H1 (cell line): ENCODE data around the gene HIGD2A. TPM values are rescaled to one million over a fixed set of nuclear protein-coding genes. Genes with fewer than 3 reads are reported as not detected.

Experiments
- CTCF ChIA-PET: fragments of 300-600 bp; sonication (Branson Sonifier 250); formaldehyde crosslinking; loops from one replicate; lab custom pipeline; 2021; ENCODE audit not compliant: partially characterized antibody; lab: Charles Lee
- POLR2A ChIA-PET: fragments of 300-600 bp; sonication (Branson Sonifier 250); formaldehyde crosslinking; loops from one replicate; lab custom pipeline; 2021; ENCODE audit warnings: inconsistent platforms; ENCODE audit not compliant: partially characterized antibody; lab: Charles Lee
- DNase-seq, 2 experiments: peaks; one replicate each; pipeline versions ENCODE4 v3.0.0 to v3.0.0-alpha.2; 2010 to 2022; ENCODE audit warnings: low spot score in 2 of 2, low read depth in 1 of 2, mixed read lengths in 1 of 2
- FAIRE-seq: peaks from 2 replicates; lab custom pipeline; 2011; peaks lifted over from hg19 to GRCh38; lab: Jason Lieb, UNC
- H2AFZ ChIP-seq: 2 replicates; pipeline ENCODE4 v1.8.1; 2012; ENCODE audit warnings: low read length, inconsistent platforms
- H2AK5ac ChIP-seq: 2 replicates; pipeline ENCODE4 v1.6.1; 2013; ENCODE audit warnings: low read depth, low read length
- H2BK120ac ChIP-seq: replicated peaks from 2 replicates; pipeline ENCODE3; 2013; ENCODE audit warnings: low read depth, low read length, inconsistent platforms
- H2BK12ac ChIP-seq: 2 replicates; pipeline ENCODE4 v1.6.1; 2013; ENCODE audit warnings: low read depth, low read length
- H2BK15ac ChIP-seq: 2 replicates; pipeline ENCODE4 v1.6.1; 2013; ENCODE audit warnings: low read length
- H2BK20ac ChIP-seq: 2 replicates; pipeline ENCODE4 v1.6.1; 2013; ENCODE audit warnings: low read length
- H2BK5ac ChIP-seq: 2 replicates; pipeline ENCODE4 v1.6.1; 2013; ENCODE audit warnings: low read depth, low read length
- H3K14ac ChIP-seq: 2 replicates; pipeline ENCODE4 v1.6.1; 2013; ENCODE audit warnings: inconsistent platforms; ENCODE audit not compliant: insufficient read length
- H3K18ac ChIP-seq: 2 replicates; pipeline ENCODE4 v1.6.1; 2013; ENCODE audit warnings: low read length; ENCODE audit errors: extremely low read depth
- H3K23ac ChIP-seq: 2 replicates; pipeline ENCODE4 v1.6.1; 2013; ENCODE audit warnings: inconsistent platforms; ENCODE audit not compliant: insufficient read length
- H3K23me2 ChIP-seq: 2 replicates; pipeline ENCODE4 v1.6.1; 2013; ENCODE audit warnings: low read depth, low read length
- H3K27ac ChIP-seq: 2 replicates; pipeline ENCODE4 v1.6.1; 2011; ENCODE audit warnings: low read depth, low read length, inconsistent platforms
- H3K27me3 ChIP-seq, 4 experiments: replicated peaks in 1 of 4; 1 replicate in 1 of 4; 2 replicates in 3 of 4; pipeline versions ENCODE4 v1.6.1 to v1.8.1; 2011 to 2013; ENCODE audit warnings: low read length in 3 of 4, mild to moderate bottlenecking in 3 of 4, inconsistent platforms in 2 of 4, mixed read lengths in 2 of 4, moderate library complexity in 1 of 4; ENCODE audit not compliant: control insufficient read depth in 3 of 4, insufficient read depth in 3 of 4; ENCODE audit errors: extremely low read depth in 1 of 4
- H3K36me3 ChIP-seq, 4 experiments: 2 replicates each; pipeline versions ENCODE4 v1.6.1 to v1.8.1; 2011 to 2013; ENCODE audit warnings: mild to moderate bottlenecking in 4 of 4, low read length in 3 of 4, moderate library complexity in 2 of 4, control low read depth in 1 of 4, inconsistent platforms in 1 of 4; ENCODE audit not compliant: insufficient read depth in 4 of 4, control insufficient read depth in 2 of 4
- H3K4ac ChIP-seq: replicated peaks from 2 replicates; pipeline ENCODE3; 2013; ENCODE audit warnings: low read length, low read depth, mixed read lengths, inconsistent platforms; ENCODE audit not compliant: insufficient read length
- H3K4me1 ChIP-seq, 4 experiments: replicated peaks in 1 of 4; 1 replicate in 1 of 4; 2 replicates in 3 of 4; pipeline versions ENCODE4 v1.6.1 to v1.8.1; 2011 to 2013; ENCODE audit warnings: low read length in 3 of 4, inconsistent platforms in 2 of 4, mixed read lengths in 1 of 4; ENCODE audit not compliant: insufficient read depth in 4 of 4, control insufficient read depth in 3 of 4
- H3K4me2 ChIP-seq, 2 experiments: 2 replicates each; pipeline versions ENCODE4 v1.6.1 to v1.8.1; 2011 to 2013; ENCODE audit warnings: low read depth in 2 of 2, low read length in 2 of 2, control low read depth in 1 of 2, inconsistent platforms in 1 of 2, mild to moderate bottlenecking in 1 of 2; ENCODE audit not compliant: insufficient read depth in 1 of 2
- H3K4me3 ChIP-seq, 4 experiments: fragments of 200-600, 300-600 bp in 1 of 4; sonication (generic), shearing (Covaris generic), sonication (Bioruptor Twin) in 1 of 4; 2 replicates each; pipeline versions ENCODE4 v1.5.1 to v1.8.1; 2011 to 2016; ENCODE audit warnings: low read length in 4 of 4, low read depth in 3 of 4, control low read depth in 2 of 4, inconsistent platforms in 2 of 4, mild to moderate bottlenecking in 2 of 4, mixed read lengths in 1 of 4, moderate library complexity in 1 of 4; ENCODE audit not compliant: insufficient read depth in 2 of 4; ENCODE audit errors: extremely low read depth in 1 of 4
- H3K56ac ChIP-seq: replicated peaks from 2 replicates; pipeline ENCODE3; 2013; ENCODE audit warnings: low read depth, mild to moderate bottlenecking, mixed read lengths, low read length, inconsistent platforms; ENCODE audit not compliant: insufficient read length
- H3K79me1 ChIP-seq: 2 replicates; pipeline ENCODE4 v1.6.1; 2013; ENCODE audit warnings: low read depth, low read length, control low read depth
- H3K79me2 ChIP-seq, 2 experiments: 2 replicates each; pipeline versions ENCODE4 v1.6.1 to v1.8.1; 2012 to 2013; ENCODE audit warnings: low read length in 2 of 2, mild to moderate bottlenecking in 2 of 2, inconsistent platforms in 1 of 2; ENCODE audit not compliant: insufficient read depth in 2 of 2, control insufficient read depth in 1 of 2
- H3K9ac ChIP-seq, 4 experiments: replicated peaks in 1 of 4; 1 replicate in 1 of 4; 2 replicates in 3 of 4; pipeline versions ENCODE4 v1.6.1 to v1.8.1; 2011 to 2013; ENCODE audit warnings: low read depth in 3 of 4, low read length in 3 of 4, control low read depth in 2 of 4, mild to moderate bottlenecking in 2 of 4, moderate library complexity in 2 of 4, inconsistent platforms in 1 of 4; ENCODE audit errors: extremely low read depth in 1 of 4
- H3K9me3 ChIP-seq, 2 experiments: 2 replicates each; pipeline versions ENCODE4 v1.6.1 to v1.8.1; 2012 to 2013; ENCODE audit warnings: mild to moderate bottlenecking in 2 of 2, moderate library complexity in 2 of 2, control low read depth in 1 of 2, inconsistent platforms in 1 of 2, low read depth in 1 of 2, low read length in 1 of 2, mixed read lengths in 1 of 2; ENCODE audit not compliant: insufficient read depth in 2 of 2
- H4K20me1 ChIP-seq, 2 experiments: replicated peaks in 1 of 2; 2 replicates each; pipeline versions ENCODE3 to v1.8.1; 2011 to 2013; ENCODE audit warnings: inconsistent platforms in 2 of 2, low read length in 2 of 2, mild to moderate bottlenecking in 1 of 2; ENCODE audit not compliant: insufficient read depth in 2 of 2, control insufficient read depth in 1 of 2
- H4K5ac ChIP-seq: 2 replicates; pipeline ENCODE4 v1.6.1; 2013; ENCODE audit warnings: low read length, low read depth, mixed read lengths, inconsistent platforms; ENCODE audit not compliant: insufficient read length
- H4K8ac ChIP-seq: 2 replicates; pipeline ENCODE4 v1.8.0; 2013; ENCODE audit warnings: mild to moderate bottlenecking, moderate library complexity, low read length, inconsistent platforms; ENCODE audit not compliant: insufficient read depth; ENCODE audit errors: extremely low read depth
- H4K91ac ChIP-seq: replicated peaks from 2 replicates; pipeline ENCODE3; 2013; ENCODE audit warnings: low read length, mixed read lengths, inconsistent platforms; ENCODE audit not compliant: insufficient read length
- BRCA1 ChIP-seq: IDR thresholded peaks from 2 replicates; pipeline ENCODE4 v1.6.1; 2012; ENCODE audit warnings: low read depth, low read length, improper control_type of control experiment
- HDAC6 ChIP-seq: IDR thresholded peaks from one replicate; pipeline ENCODE4 v1.7.1; 2012; ENCODE audit warnings: low read depth, mild to moderate bottlenecking, inconsistent platforms, low read length, moderate library complexity
- JUND ChIP-seq: IDR thresholded peaks from 2 replicates; pipeline ENCODE4 v1.6.1; 2011; ENCODE audit warnings: mild to moderate bottlenecking, improper control_type of control experiment, low read length
- SIN3A ChIP-seq, 2 experiments: IDR thresholded peaks in 1 of 2; conservative IDR thresholded peaks in 1 of 2; 2 replicates each; pipeline ENCODE4 v1.6.1; 2011 to 2012; ENCODE audit warnings: low read length in 2 of 2, improper control_type of control experiment in 1 of 2, low read depth in 1 of 2, mild to moderate bottlenecking in 1 of 2
- SP1 ChIP-seq: IDR thresholded peaks from 2 replicates; pipeline ENCODE4 v1.6.1; 2011; ENCODE audit warnings: low read depth, low read length
- SP2 ChIP-seq: IDR thresholded peaks from 2 replicates; pipeline ENCODE4 v1.6.1; 2012; ENCODE audit warnings: mild to moderate bottlenecking, low read length, inconsistent platforms
- WGBS, 2 experiments: shearing (Covaris generic) in 1 of 2; methylation state at CpG; one replicate each; pipeline versions ENCODE4 v1.1.6 to v1.1.7; 2013 to 2015; ENCODE audit warnings: low lambda C conversion rate in 2 of 2, mixed read lengths in 2 of 2, inconsistent platforms in 1 of 2, low coverage in 1 of 2, missing lambda C conversion rate in 1 of 2; ENCODE audit not compliant: insufficient replicate concordance in 2 of 2, insufficient coverage in 1 of 2, insufficient read length in 1 of 2; ENCODE audit errors: extremely low coverage in 1 of 2, missing lambda C conversion rate in 1 of 2; 5-methylcytosine and 5-hydroxymethylcytosine counted together
- polyA plus RNA-seq, 7 experiments: library from polyadenylated mRNA; depleted of rRNA in 3 of 7; stranded (reverse) in 5 of 7; unstranded in 2 of 7; fragments of >200 nt in 5 of 7; fragments of 200-250 nt in 2 of 7; gene quantifications; 1 replicate in 5 of 7; 2 replicates in 1 of 7; 4 replicates in 1 of 7; pipeline versions ENCODE4 v1.2.1 to v1.2.3, GENCODE V29; 2011 to 2013; ENCODE audit warnings: missing spikeins in 2 of 7, mixed read lengths in 2 of 7
- total RNA-seq: library from RNA; stranded (reverse); fragmentation: NEBNext Ultra II Directional; extraction: Animal tissue kit (Norgen Biotek cat#: 25700); gene quantifications from 2 replicates; pipeline ENCODE4 v1.2.1, GENCODE V29; 2021

The HIGD2A gene
- total and polyA plus RNA-seq, 2 of the 8 experiments (the other 6 are each of a cell fraction or from before 2014, with no cell fraction given), result 95.5 to 264 TPM

DNA sequence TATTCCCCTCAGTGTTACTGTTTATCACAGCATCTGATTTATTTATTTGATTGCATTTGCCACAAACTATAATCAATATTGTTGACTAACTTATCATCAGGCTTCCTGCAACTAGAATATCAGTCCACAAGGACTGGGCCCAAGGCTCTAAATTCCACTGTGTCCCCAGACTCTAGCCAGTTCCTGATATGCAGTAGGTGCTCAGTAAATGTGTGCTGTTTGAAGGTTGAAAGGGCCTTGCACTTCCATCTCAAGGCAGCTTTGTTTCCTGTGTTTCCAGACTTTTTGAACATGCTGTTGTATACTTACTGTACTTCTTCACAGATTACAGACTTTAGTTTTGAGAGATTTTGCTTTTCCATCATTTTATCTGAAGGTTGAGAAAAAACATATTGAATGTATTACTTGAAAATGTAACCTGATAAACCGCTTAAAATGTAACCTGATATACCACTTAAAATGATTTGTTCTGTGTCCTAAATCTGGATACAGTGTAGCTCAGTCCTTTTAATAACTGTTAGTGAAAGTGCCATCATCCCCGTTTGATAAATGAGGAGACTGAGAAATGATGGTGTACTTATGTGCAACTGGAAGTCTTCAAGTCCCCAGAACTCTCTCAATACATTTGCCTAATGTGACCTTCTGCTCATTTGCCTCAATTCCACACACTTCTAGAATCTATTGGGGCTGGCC is 45.6 kb upstream of the HIGD2A start:
- no peak for DNase-seq
- H3K4ac ChIP-seq, result no peak overlapping the region
- no peaks in the 10 kb centered on the region for H3K4me1 ChIP-seq
- no peak overlapping the region for H2BK120ac ChIP-seq
- H3K56ac ChIP-seq, result no peak overlapping the region
- no peaks in the 10 kb centered on the region for H3K79me1 ChIP-seq
- no peaks in the 10 kb centered on the region for H3K9me3 ChIP-seq
- no peak overlapping the region for H2AFZ ChIP-seq
- H3K23me2 ChIP-seq, result no peaks in the 10 kb centered on the region
- FAIRE-seq, result no peak
- WGBS, 2 experiments, result 85% methylated on average over 2 of the region's 2 CpGs; no CpG with 5 or more reads in 1 of the 2 experiments
- no peak overlapping the region for H3K23ac ChIP-seq
- no peak overlapping the region for H2BK5ac ChIP-seq
- no peak overlapping the region for H4K8ac ChIP-seq
- H2BK15ac ChIP-seq, result no peak overlapping the region
- no peak overlapping the region for H3K18ac ChIP-seq
- H2AK5ac ChIP-seq, result no peak overlapping the region
- ChIA-PET POLR2A (interaction anchor here (1.2 to 1.8 kb wide), 3 partner anchors 11 to 20 kb away, joined by 3 to 5 read pairs (median 3); no protein-coding TSS in a partner anchor), CTCF (no interaction called here)
- H2BK12ac ChIP-seq, result no peak overlapping the region
- no peak overlapping the region for H3K4me2 ChIP-seq
- H4K5ac ChIP-seq, result no peak overlapping the region
- no peaks in the 10 kb centered on the region for H3K79me2 ChIP-seq
- no peak overlapping the region for H4K91ac ChIP-seq
- no peak overlapping the region for H3K14ac ChIP-seq
- H3K9ac ChIP-seq, result no peak overlapping the region
- H3K36me3 ChIP-seq, result peaks cover 14 to 32% (median 25%) of the 10 kb centered on the region in 4 experiments; a peak in 7 of 8 replicates
- TF ChIP-seq JUND (no peak), BRCA1 (no peak), SP1 (no peak), SP2 (no peak), SIN3A (conservative IDR thresholded peaks at IDR 0.05 in 1 of 2, IDR thresholded peaks at IDR 0.05 in 1 of 2; ENCODE audit: low read depth in 1 of 2, low read length in 2 of 2) (no peak), HDAC6 (no peak)
- H4K20me1 ChIP-seq, result no peaks in the 10 kb centered on the region
- H3K27ac ChIP-seq, result no peak overlapping the region
- H3K4me3 ChIP-seq, result no peak overlapping the region
- no peak overlapping the region for H2BK20ac ChIP-seq
- H3K27me3 ChIP-seq, result no peaks in the 10 kb centered on the region
